ENCODE data around the gene CIPC. TPM values are rescaled to one million over a fixed set of nuclear protein-coding genes. Genes with fewer than 3 reads are reported as not detected.

Gene CIPC
- polyA plus RNA-seq, 1 donor from 2014 or later, result 36.7 TPM

- no peaks in the 10 kb centered on the region for H3K9me3 ChIP-seq (ENCODE audit: low read length)
- peak overlapping the region; percentile 28 for H3K27ac ChIP-seq (ENCODE audit: low read length)
- no peaks in the 10 kb centered on the region for H3K27me3 ChIP-seq (ENCODE audit: insufficient read depth, low read depth, low read length)
- no peak overlapping the region for H3K4me3 ChIP-seq (ENCODE audit: low read length)
- no peak overlapping the region for H2AFZ ChIP-seq (ENCODE audit: low read depth, low read length)
- TF ChIP-seq REST (IDR thresholded peaks at IDR 0.05; ENCODE audit: borderline replicate concordance) (no peak), EP300 (conservative IDR thresholded peaks at IDR 0.05; ENCODE audit: poor library complexity, severe bottlenecking) (no peak), CTCF (IDR thresholded peaks at IDR 0.05; ENCODE audit: poor library complexity, severe bottlenecking) (no peak), EZH2 (IDR thresholded peaks at IDR 0.05; ENCODE audit: borderline replicate concordance, insufficient read depth, low read length, poor library complexity, severe bottlenecking) (no peak), POLR2AphosphoS5 (IDR thresholded peaks at IDR 0.05) (no peak), MXI1 (conservative IDR thresholded peaks at IDR 0.05; ENCODE audit: poor library complexity, severe bottlenecking) (no peak), SMC3 (conservative IDR thresholded peaks at IDR 0.05; ENCODE audit: poor library complexity) (peak; percentile 34), TAF1 (IDR thresholded peaks at IDR 0.05; ENCODE audit: low read depth) (no peak), RAD21 (conservative IDR thresholded peaks at IDR 0.05) (no peak)
- no peaks in the 10 kb centered on the region for H3F3A ChIP-seq (ENCODE audit: insufficient read depth, low read length, poor library complexity, severe bottlenecking)
- H3K9ac ChIP-seq (ENCODE audit: low read length), result peak overlapping the region; percentile 19
- H4K20me1 ChIP-seq (ENCODE audit: insufficient read depth), result no peaks in the 10 kb centered on the region
- H3K36me3 ChIP-seq (ENCODE audit: insufficient read depth, low read length), result no peaks in the 10 kb centered on the region
- no peak overlapping the region for H3K4me2 ChIP-seq (ENCODE audit: low read length)
- H3K79me2 ChIP-seq (replicated peaks; ENCODE audit: insufficient read depth, low read length), result no peaks in the 10 kb centered on the region
- H3K9me2 ChIP-seq (ENCODE audit: insufficient read depth, low read length), result no peaks in the 10 kb centered on the region
These were observed 32.0 kb upstream of the CIPC start for GRCh38 chr14:77065851-77066577.

- no peak overlapping the region for H3K4me2 ChIP-seq (ENCODE audit: low read length)
- no peak overlapping the region for H2AFZ ChIP-seq (ENCODE audit: low read depth, low read length)
- H3K4me3 ChIP-seq (ENCODE audit: low read length), result no peak overlapping the region
These were observed 31.4 kb upstream of the CIPC start for GRCh38 chr14:77066578-77067172.

More at GRCh38 chr14:77066578-77067172, 31.4 kb upstream of the CIPC start:
- H3K9ac ChIP-seq (ENCODE audit: low read length), result peak overlapping the region; percentile 19
- H3K79me2 ChIP-seq (replicated peaks; ENCODE audit: insufficient read depth, low read length), result no peaks in the 10 kb centered on the region
- H3K9me2 ChIP-seq (ENCODE audit: insufficient read depth, low read length), result no peaks in the 10 kb centered on the region
- H3K27me3 ChIP-seq (ENCODE audit: insufficient read depth, low read depth, low read length), result no peaks in the 10 kb centered on the region
- no peaks in the 10 kb centered on the region for H3K36me3 ChIP-seq (ENCODE audit: insufficient read depth, low read length)
- peak overlapping the region; percentile 28 for H3K27ac ChIP-seq (ENCODE audit: low read length)
- H3F3A ChIP-seq (ENCODE audit: insufficient read depth, low read length, poor library complexity, severe bottlenecking), result no peaks in the 10 kb centered on the region
- H3K9me3 ChIP-seq (ENCODE audit: low read length), result no peaks in the 10 kb centered on the region
- TF ChIP-seq RAD21 (conservative IDR thresholded peaks at IDR 0.05), result no peak
- no peak for TF ChIP-seq EZH2 (IDR thresholded peaks at IDR 0.05; ENCODE audit: borderline replicate concordance, insufficient read depth, low read length, poor library complexity, severe bottlenecking)
- no peak for TF ChIP-seq POLR2AphosphoS5 (IDR thresholded peaks at IDR 0.05)
- no peak for TF ChIP-seq TAF1 (IDR thresholded peaks at IDR 0.05; ENCODE audit: low read depth)
- H4K20me1 ChIP-seq (ENCODE audit: insufficient read depth), result no peaks in the 10 kb centered on the region

Data from neural cell (in vitro differentiated cells).